ENCODE results near the gene GAPDH. TPM values are rescaled to one million over a fixed set of nuclear protein-coding genes. Genes with fewer than 3 reads are reported as not detected.

GAPDH gene
- total and polyA plus RNA-seq, 10 donors: 998 to 1,680 (median 1,390) TPM

- 79 to 89% (median 81%) methylated on average over 7 of the region's 7 CpGs for WGBS, 5 donors
- DNase-seq: no peak
- intact Hi-C loops (cut with DNase I; ENCODE audit: low total_unique reads): no loop called here
- H3K4me1 ChIP-seq: no peaks in the 10 kb centered on the region
- H3K27ac ChIP-seq: no peak overlapping the region
- no peaks in the 10 kb centered on the region for H3K27me3 ChIP-seq (replicated peaks in 1 of 7)
- TF ChIP-seq, protein P1, sequence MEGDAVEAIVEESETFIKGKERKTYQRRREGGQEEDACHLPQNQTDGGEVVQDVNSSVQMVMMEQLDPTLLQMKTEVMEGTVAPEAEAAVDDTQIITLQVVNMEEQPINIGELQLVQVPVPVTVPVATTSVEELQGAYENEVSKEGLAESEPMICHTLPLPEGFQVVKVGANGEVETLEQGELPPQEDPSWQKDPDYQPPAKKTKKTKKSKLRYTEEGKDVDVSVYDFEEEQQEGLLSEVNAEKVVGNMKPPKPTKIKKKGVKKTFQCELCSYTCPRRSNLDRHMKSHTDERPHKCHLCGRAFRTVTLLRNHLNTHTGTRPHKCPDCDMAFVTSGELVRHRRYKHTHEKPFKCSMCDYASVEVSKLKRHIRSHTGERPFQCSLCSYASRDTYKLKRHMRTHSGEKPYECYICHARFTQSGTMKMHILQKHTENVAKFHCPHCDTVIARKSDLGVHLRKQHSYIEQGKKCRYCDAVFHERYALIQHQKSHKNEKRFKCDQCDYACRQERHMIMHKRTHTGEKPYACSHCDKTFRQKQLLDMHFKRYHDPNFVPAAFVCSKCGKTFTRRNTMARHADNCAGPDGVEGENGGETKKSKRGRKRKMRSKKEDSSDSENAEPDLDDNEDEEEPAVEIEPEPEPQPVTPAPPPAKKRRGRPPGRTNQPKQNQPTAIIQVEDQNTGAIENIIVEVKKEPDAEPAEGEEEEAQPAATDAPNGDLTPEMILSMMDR (IDR thresholded peaks at IDR 0.05 in 8 of 11, conservative IDR thresholded peaks at IDR 0.05 in 3 of 11): no peak
- TF ChIP-seq POLR2A (IDR thresholded peaks at IDR 0.05): no peak
- no peak for TF ChIP-seq POLR2AphosphoS5 (IDR thresholded peaks at IDR 0.05)
- H3K9me3 ChIP-seq: no peaks in the 10 kb centered on the region
- H3K4me3 ChIP-seq: no peak overlapping the region
- peaks cover 0 to 98% (median 51%) of the 10 kb centered on the region in 6 donors for H3K36me3 ChIP-seq
These were observed 26.2 kb upstream of the GAPDH start for GRCh38 chr12:6508087-6508486.

DNA sequence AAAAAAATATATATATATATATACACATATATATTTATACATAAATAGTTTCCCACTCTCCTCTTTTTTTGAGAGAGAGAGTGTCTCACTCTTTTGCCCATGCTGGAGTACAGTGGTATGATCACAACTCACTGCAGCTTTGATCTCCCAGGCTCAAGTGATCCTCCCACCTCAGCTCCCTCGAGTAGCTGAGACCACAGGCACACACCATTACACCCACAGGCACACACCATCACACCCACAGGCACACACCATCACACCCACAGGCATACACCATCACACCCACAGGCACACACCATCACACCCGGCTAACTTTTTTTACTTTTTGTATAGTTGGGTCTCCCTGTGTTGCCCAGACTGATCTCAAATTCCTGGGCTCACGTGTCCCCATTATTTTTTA is 14.1 kb upstream of the GAPDH start:
- H3K27ac ChIP-seq: no peak overlapping the region
- no peaks in the 10 kb centered on the region for H3K9me3 ChIP-seq
- no peaks in the 10 kb centered on the region for H3K27me3 ChIP-seq (replicated peaks in 1 of 7)
- peaks cover 2 to 100% (median 92%) of the 10 kb centered on the region in 6 donors for H3K36me3 ChIP-seq
- no peak for DNase-seq
- TF ChIP-seq POLR2A (IDR thresholded peaks at IDR 0.05): no peak
- TF ChIP-seq POLR2AphosphoS5 (IDR thresholded peaks at IDR 0.05): no peak
- TF ChIP-seq, protein P1 (IDR thresholded peaks at IDR 0.05 in 8 of 11, conservative IDR thresholded peaks at IDR 0.05 in 3 of 11): no peak
- no peaks in the 10 kb centered on the region for H3K4me1 ChIP-seq
- intact Hi-C loops (cut with DNase I; ENCODE audit: low total_unique reads): no loop called here
- WGBS, 5 donors: 70 to 84% (median 81%) methylated on average over 3 of the region's 3 CpGs
- H3K4me3 ChIP-seq: no peak overlapping the region

DNA sequence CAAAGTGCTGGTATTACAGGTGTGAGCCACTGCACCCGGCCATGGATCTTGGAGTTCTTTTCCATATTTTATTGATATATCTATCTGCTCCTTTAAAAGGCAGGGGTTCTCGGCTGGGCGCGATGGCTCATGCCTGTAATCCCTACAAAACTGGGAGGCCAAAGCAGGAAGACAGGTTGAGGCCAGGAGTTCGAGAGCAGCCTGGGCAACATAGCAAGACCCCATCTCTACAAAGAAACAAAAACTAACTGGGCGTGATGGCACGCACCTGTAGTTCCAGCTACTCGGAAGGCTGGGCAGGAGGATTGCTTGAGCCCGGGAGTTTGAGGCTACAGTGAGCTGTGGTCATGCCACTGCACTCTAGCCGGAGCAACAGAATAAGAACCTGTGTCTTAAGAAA is 12.1 kb upstream of the GAPDH start:
- H3K27me3 ChIP-seq (replicated peaks in 1 of 7): no peaks in the 10 kb centered on the region
- no peak overlapping the region for H3K4me3 ChIP-seq
- H3K4me1 ChIP-seq: no peaks in the 10 kb centered on the region
- 86 to 93% (median 88%) methylated on average over 10 of the region's 10 CpGs for WGBS, 5 donors
- H3K36me3 ChIP-seq: peaks cover 6 to 100% (median 94%) of the 10 kb centered on the region in 6 donors
- DNase-seq: no peak
- H3K9me3 ChIP-seq: no peaks in the 10 kb centered on the region
- intact Hi-C loops (cut with DNase I; ENCODE audit: low total_unique reads): no loop called here
- no peak for TF ChIP-seq POLR2AphosphoS5 (IDR thresholded peaks at IDR 0.05)
- no peak for TF ChIP-seq POLR2A (IDR thresholded peaks at IDR 0.05)
- TF ChIP-seq, protein P1 (IDR thresholded peaks at IDR 0.05 in 8 of 11, conservative IDR thresholded peaks at IDR 0.05 in 3 of 11): no peak
- no peak overlapping the region for H3K27ac ChIP-seq

- Histone ChIP-seq H3K27ac (no peak overlapping the region), H3K9me3 (no peaks in the 10 kb centered on the region), H3K4me1 (no peaks in the 10 kb centered on the region), H3K36me3 (peaks cover 6 to 100% (median 96%) of the 10 kb centered on the region in 6 donors), H3K27me3 (replicated peaks in 1 of 7) (no peaks in the 10 kb centered on the region), H3K4me3 (no peak overlapping the region)
- no peak for DNase-seq
- intact Hi-C loops (cut with DNase I; ENCODE audit: low total_unique reads): no loop called here
- TF ChIP-seq POLR2A (IDR thresholded peaks at IDR 0.05): no peak
- TF ChIP-seq, protein P1 (IDR thresholded peaks at IDR 0.05 in 8 of 11, conservative IDR thresholded peaks at IDR 0.05 in 3 of 11): no peak
- no peak for TF ChIP-seq POLR2AphosphoS5 (IDR thresholded peaks at IDR 0.05)
- WGBS, 5 donors: 82 to 92% (median 91%) methylated on average over 3 of the region's 3 CpGs
These were observed 10.6 kb upstream of the GAPDH start for GRCh38 chr12:6523708-6524107.
